Measurements from ENCODE around the gene IL2RA. TPM values are rescaled to one million over a fixed set of nuclear protein-coding genes. Genes with fewer than 3 reads are reported as not detected.

Gene IL2RA
- total and polyA plus RNA-seq, 2 donors from 2014 or later: 0.54 to 11.9 TPM

- no peak overlapping the region for H3K4me3 ChIP-seq (ENCODE audit: low read length in 3 of 3)
- H3K9me3 ChIP-seq (ENCODE audit: control insufficient read depth in 2 of 3, insufficient read depth in 1 of 3, low read length in 3 of 3): no peaks in the 10 kb centered on the region
- DNase-seq (no peak), FAIRE-seq (no peak)
- no peaks in the 10 kb centered on the region for H3K27me3 ChIP-seq (ENCODE audit: control insufficient read depth, insufficient read depth, low read length)
- no peaks in the 10 kb centered on the region for H3K36me3 ChIP-seq (ENCODE audit: control insufficient read depth in 2 of 3, insufficient read depth in 3 of 3, low read length in 3 of 3)
- no peak overlapping the region for H3K9ac ChIP-seq (ENCODE audit: low read length in 3 of 3)
- no peak for TF ChIP-seq CTCF (IDR thresholded peaks at IDR 0.05; ENCODE audit: borderline replicate concordance, extremely low read depth, insufficient read depth)
- H3K27ac ChIP-seq (ENCODE audit: low read depth in 2 of 2, low read length in 2 of 2): no peak overlapping the region
- intact Hi-C loops (cut with DNase I): no loop called here
- no peaks in the 10 kb centered on the region for H3K4me1 ChIP-seq (ENCODE audit: control insufficient read depth in 2 of 3, insufficient read depth in 2 of 3, low read depth in 1 of 3, low read length in 3 of 3)
These were observed 24.0 kb downstream of the IL2RA start for GRCh38 chr10:6038071-6038631.

GRCh38 chr10:6037422-6037821 is 24.7 kb downstream of the IL2RA start:
- intact Hi-C loops (cut with DNase I): no loop called here
- Histone ChIP-seq H3K36me3 (ENCODE audit: control insufficient read depth in 2 of 3, insufficient read depth in 3 of 3, low read length in 3 of 3) (no peaks in the 10 kb centered on the region), H3K9ac (ENCODE audit: low read length in 3 of 3) (no peak overlapping the region), H3K4me3 (ENCODE audit: low read length in 3 of 3) (no peak overlapping the region), H3K27ac (ENCODE audit: low read depth in 2 of 2, low read length in 2 of 2) (no peak overlapping the region), H3K27me3 (ENCODE audit: control insufficient read depth, insufficient read depth, low read length) (no peaks in the 10 kb centered on the region), H3K9me3 (ENCODE audit: control insufficient read depth in 2 of 3, insufficient read depth in 1 of 3, low read length in 3 of 3) (no peaks in the 10 kb centered on the region), H3K4me1 (ENCODE audit: control insufficient read depth in 2 of 3, insufficient read depth in 2 of 3, low read depth in 1 of 3, low read length in 3 of 3) (no peaks in the 10 kb centered on the region)
- FAIRE-seq (no peak), DNase-seq (no peak)
- TF ChIP-seq CTCF (IDR thresholded peaks at IDR 0.05; ENCODE audit: borderline replicate concordance, extremely low read depth, insufficient read depth): no peak

- DNase-seq (no peak), FAIRE-seq (no peak)
- intact Hi-C loops (cut with DNase I): no loop called here
- Histone ChIP-seq H3K27me3 (ENCODE audit: control insufficient read depth, insufficient read depth, low read length) (no peaks in the 10 kb centered on the region), H3K9me3 (ENCODE audit: control insufficient read depth in 2 of 3, insufficient read depth in 1 of 3, low read length in 3 of 3) (no peaks in the 10 kb centered on the region), H3K4me1 (ENCODE audit: control insufficient read depth in 2 of 3, insufficient read depth in 2 of 3, low read depth in 1 of 3, low read length in 3 of 3) (no peaks in the 10 kb centered on the region), H3K36me3 (ENCODE audit: control insufficient read depth in 2 of 3, insufficient read depth in 3 of 3, low read length in 3 of 3) (no peaks in the 10 kb centered on the region), H3K9ac (ENCODE audit: low read length in 3 of 3) (no peak overlapping the region), H3K4me3 (ENCODE audit: low read length in 3 of 3) (no peak overlapping the region), H3K27ac (ENCODE audit: low read depth in 2 of 2, low read length in 2 of 2) (no peak overlapping the region)
- no peak for TF ChIP-seq CTCF (IDR thresholded peaks at IDR 0.05; ENCODE audit: borderline replicate concordance, extremely low read depth, insufficient read depth)
These were observed 25.3 kb downstream of the IL2RA start for GRCh38 chr10:6036861-6037321.

Measured in kidney (tissue), 14 donors.